Aorta (tissue), 5 donors: ENCODE measurements around the gene LILRA6. TPM values are rescaled to one million over a fixed set of nuclear protein-coding genes. Genes with fewer than 3 reads are reported as not detected.

Source experiments
- ATAC-seq: fragments of 200-7000 bp; cut with Tn5 transposase; one replicate; pipeline ENCODE4 v1.9.1; 2022; ENCODE audit warnings: moderate library complexity; ENCODE audit not compliant: low FRiP score
- DNase-seq, 2 donors: peaks; one replicate each; pipeline ENCODE4 v3.0.0-alpha.2; 2020
- H3K27ac ChIP-seq, 2 donors: one replicate each; pipeline ENCODE4 v1.5.1; 2013; ENCODE audit warnings: low read length in 2 of 2, mild to moderate bottlenecking in 2 of 2, moderate library complexity in 2 of 2, control low read depth in 1 of 2, inconsistent platforms in 1 of 2, low read depth in 1 of 2
- H3K27me3 ChIP-seq, 2 donors: one replicate each; pipeline ENCODE4 v1.6.1; 2013; ENCODE audit warnings: control low read depth in 1 of 2, low read length in 1 of 2, mild to moderate bottlenecking in 1 of 2, moderate library complexity in 1 of 2; ENCODE audit not compliant: insufficient read depth in 2 of 2, control insufficient read depth in 1 of 2
- H3K36me3 ChIP-seq, 2 donors: one replicate each; pipeline ENCODE4 v1.6.1; 2013; ENCODE audit warnings: control low read depth in 1 of 2, low read length in 1 of 2, mild to moderate bottlenecking in 1 of 2; ENCODE audit not compliant: insufficient read depth in 2 of 2, control insufficient read depth in 1 of 2
- H3K4me1 ChIP-seq, 2 donors: one replicate each; pipeline ENCODE4 v1.6.1; 2013; ENCODE audit warnings: low read length in 2 of 2, control low read depth in 1 of 2, mild to moderate bottlenecking in 1 of 2, moderate library complexity in 1 of 2; ENCODE audit not compliant: insufficient read depth in 2 of 2, control insufficient read depth in 1 of 2
- H3K4me3 ChIP-seq, 2 donors: one replicate each; pipeline ENCODE4 v1.5.1; 2013; ENCODE audit warnings: low read length in 2 of 2, control low read depth in 1 of 2, mild to moderate bottlenecking in 1 of 2
- H3K9me3 ChIP-seq: one replicate; pipeline ENCODE4 v1.6.1; 2013; ENCODE audit warnings: mild to moderate bottlenecking, low read length; ENCODE audit not compliant: control insufficient read depth
- WGBS, 2 donors: extraction: QIAGEN DNeasy Blood & Tissue Kit; methylation state at CpG; one replicate each; pipeline ENCODE4 v1.1.7; 2013; 5-methylcytosine and 5-hydroxymethylcytosine counted together
- intact Hi-C, 2 donors: fragments of 100-400 bp; cut with DNase I; formaldehyde crosslinking; loops; one replicate each; pipeline versions ENCODE4 v1.14.2 to v1.15.0; 2022
- polyA plus RNA-seq, 2 donors: library from polyadenylated mRNA; stranded (reverse); fragments of 200-250 nt; gene quantifications; one replicate each; pipeline ENCODE4 v1.2.3, GENCODE V29; 2013
- total RNA-seq, 2 donors: library from RNA; stranded (reverse); fragmentation: NEBNext Ultra II Directional; extraction: Animal tissue kit (Norgen Biotek cat#: 25700); gene quantifications; one replicate each; pipeline ENCODE4 v1.2.1, GENCODE V29; 2021
- donor health status: healthy with polysubstance abuse.
- donor health status: Bipolar disorder and iron deficiency.
- donor health status: DM: no; HTN: no; CAD: no.
- donor health status: DM: no; HTN: no; CAD: no.
- donor health status: DM: yes; HTN: yes; CAD: no.

The LILRA6 gene
- total and polyA plus RNA-seq, 4 donors: 0.43 to 14.8 (median 9.0) TPM

GRCh38 chr19:54255105-54255775 is 12.7 kb upstream of the LILRA6 start:
- Histone ChIP-seq H3K4me3 (no peak overlapping the region), H3K27ac (no peak overlapping the region), H3K4me1 (no peaks in the 10 kb centered on the region), H3K27me3 (no peaks in the 10 kb centered on the region), H3K9me3 (no peaks in the 10 kb centered on the region), H3K36me3 (no peaks in the 10 kb centered on the region)
- ATAC-seq (no peak), DNase-seq (peak in 1 of 2 donors; percentile 40)
- intact Hi-C loops: no loop called here
- WGBS, 2 donors: 54 to 56% methylated on average over 24 to 26 of the region's 26 CpGs

GRCh38 chr19:54254195-54254906 is 11.8 kb upstream of the LILRA6 start:
- Histone ChIP-seq H3K36me3 (no peaks in the 10 kb centered on the region), H3K4me1 (no peaks in the 10 kb centered on the region), H3K27ac (no peak overlapping the region), H3K4me3 (no peak overlapping the region), H3K27me3 (no peaks in the 10 kb centered on the region), H3K9me3 (no peaks in the 10 kb centered on the region)
- ATAC-seq (no peak), DNase-seq (no peak)
- whole genome bisulfite sequencing, 2 donors: 51 to 52% methylated on average over 17 of the region's 17 CpGs
- intact Hi-C loops: no loop called here

- no peak for DNase-seq
- 57 to 59% methylated on average over 18 to 23 of the region's 23 CpGs for WGBS, 2 donors
Measured at GRCh38 chr19:54253331-54254194, 11.0 kb upstream of the LILRA6 start.

GRCh38 chr19:54252845-54253244 is 10.3 kb upstream of the LILRA6 start:
- Histone ChIP-seq H3K27me3 (no peaks in the 10 kb centered on the region), H3K36me3 (no peaks in the 10 kb centered on the region), H3K4me1 (no peaks in the 10 kb centered on the region), H3K27ac (no peak overlapping the region), H3K4me3 (no peak overlapping the region), H3K9me3 (no peaks in the 10 kb centered on the region)
- DNase-seq: no peak
- intact Hi-C loops: no loop called here
- ATAC-seq: no peak
- 80 to 83% methylated on average over 11 of the region's 11 CpGs for WGBS, 2 donors

More at GRCh38 chr19:54253331-54254194, 11.0 kb upstream of the LILRA6 start:
- ATAC-seq: no peak
- Histone ChIP-seq H3K4me3 (no peak overlapping the region), H3K27me3 (no peaks in the 10 kb centered on the region), H3K9me3 (no peaks in the 10 kb centered on the region), H3K36me3 (no peaks in the 10 kb centered on the region), H3K27ac (no peak overlapping the region), H3K4me1 (no peaks in the 10 kb centered on the region)
- intact Hi-C loops: no loop called here

- Histone ChIP-seq H3K9me3 (no peaks in the 10 kb centered on the region), H3K4me3 (no peak overlapping the region), H3K27ac (no peak overlapping the region), H3K4me1 (no peaks in the 10 kb centered on the region), H3K36me3 (no peaks in the 10 kb centered on the region), H3K27me3 (no peaks in the 10 kb centered on the region)
- intact Hi-C loops: no loop called here
- no peak for DNase-seq
- no peak for ATAC-seq
- WGBS, 2 donors: 63 to 69% methylated on average over 9 of the region's 9 CpGs
Measured at GRCh38 chr19:54252243-54252642, 9.7 kb upstream of the LILRA6 start.

- peak in 1 of 2 donors; percentile 78 for DNase-seq
- peaks cover 3% of the 10 kb centered on the region for H3K9me3 ChIP-seq
- no peak overlapping the region for H3K27ac ChIP-seq
- H3K4me1 ChIP-seq: no peaks in the 10 kb centered on the region
- no peaks in the 10 kb centered on the region for H3K27me3 ChIP-seq
- intact Hi-C loops: no loop called here
- H3K4me3 ChIP-seq: no peak overlapping the region
- H3K36me3 ChIP-seq: no peaks in the 10 kb centered on the region
- WGBS, 2 donors: 63 to 64% methylated on average over 8 of the region's 8 CpGs
- peak; percentile 52 for ATAC-seq
Measured at GRCh38 chr19:54248016-54248601, 5.5 kb upstream of the LILRA6 start.

- Histone ChIP-seq H3K9me3 (peaks cover 3% of the 10 kb centered on the region), H3K4me1 (no peaks in the 10 kb centered on the region), H3K27ac (no peak overlapping the region), H3K27me3 (no peaks in the 10 kb centered on the region), H3K36me3 (no peaks in the 10 kb centered on the region), H3K4me3 (no peak overlapping the region)
- intact Hi-C loops: no loop called here
- ATAC-seq (no peak), DNase-seq (no peak)
- WGBS, 2 donors: 80 to 81% methylated on average over 20 of the region's 20 CpGs
Measured at GRCh38 chr19:54247106-54247930, 4.7 kb upstream of the LILRA6 start.

- 71 to 80% methylated on average over 3 of the region's 3 CpGs for WGBS, 2 donors
- H3K27me3 ChIP-seq: no peaks in the 10 kb centered on the region
- ATAC-seq (no peak), DNase-seq (no peak)
- no peaks in the 10 kb centered on the region for H3K4me1 ChIP-seq
- no peak overlapping the region for H3K27ac ChIP-seq
- intact Hi-C loops: no loop called here
- H3K36me3 ChIP-seq: no peaks in the 10 kb centered on the region
- peaks cover 3% of the 10 kb centered on the region for H3K9me3 ChIP-seq
- no peak overlapping the region for H3K4me3 ChIP-seq
Measured at GRCh38 chr19:54245936-54246335, 3.3 kb upstream of the LILRA6 start.
